ENCODE measurements around the gene TASP1.
"Not testable (repeated sequence)": the region's sequence is repeated elsewhere in the genome, so short reads cannot be mapped to it uniquely, and the experiment has no call there.

The TASP1 gene

GRCh38 chr20:13493143-13493542 lies 145.6 kb downstream of the TASP1 start:
- no peak for DNase-seq (ENCODE audit: low read depth)

GRCh38 chr20:13492001-13492481 lies 146.7 kb downstream of the TASP1 start:
- DNase-seq (ENCODE audit: low read depth) = peak; percentile 72

GRCh38 chr20:13487202-13487601 lies 151.5 kb downstream of the TASP1 start:
- DNase-seq (ENCODE audit: low read depth) = no peak

- no peak for DNase-seq (ENCODE audit: low read depth)
These were observed 152.0 kb downstream of the TASP1 start for GRCh38 chr20:13486694-13487093.

- no peak for DNase-seq (ENCODE audit: low read depth)
These were observed 153.2 kb downstream of the TASP1 start for GRCh38 chr20:13485576-13485975.

- not testable (repeated sequence) for DNase-seq (ENCODE audit: low read depth)
These were observed 153.7 kb downstream of the TASP1 start for GRCh38 chr20:13485019-13485418.

GRCh38 chr20:13483472-13483871 lies 155.3 kb downstream of the TASP1 start:
- not testable (repeated sequence) for DNase-seq (ENCODE audit: low read depth)

GRCh38 chr20:13478366-13478765 lies 160.4 kb downstream of the TASP1 start:
- no peak for DNase-seq (ENCODE audit: low read depth)

- DNase-seq (ENCODE audit: low read depth) = no peak
These were observed 164.3 kb downstream of the TASP1 start for GRCh38 chr20:13474467-13474866.

GRCh38 chr20:13469262-13469661 lies 169.5 kb downstream of the TASP1 start:
- DNase-seq (ENCODE audit: low read depth) = no peak

GRCh38 chr20:13468166-13468565 lies 170.6 kb downstream of the TASP1 start:
- DNase-seq (ENCODE audit: low read depth) = no peak

GRCh38 chr20:13464702-13465101 lies 174.0 kb downstream of the TASP1 start:
- DNase-seq (ENCODE audit: low read depth) = no peak

GRCh38 chr20:13461849-13462458 lies 176.8 kb downstream of the TASP1 start:
- DNase-seq (ENCODE audit: low read depth) = no peak

- DNase-seq (ENCODE audit: low read depth) = no peak
These were observed 179.8 kb downstream of the TASP1 start for GRCh38 chr20:13458860-13459451.

- DNase-seq (ENCODE audit: low read depth) = no peak
These were observed 181.2 kb downstream of the TASP1 start for GRCh38 chr20:13457487-13457886.

- no peak for DNase-seq (ENCODE audit: low read depth)
These were observed 183.0 kb downstream of the TASP1 start for GRCh38 chr20:13455713-13456112.

GRCh38 chr20:13453367-13453766 lies 185.4 kb downstream of the TASP1 start:
- DNase-seq (ENCODE audit: low read depth) = no peak

GRCh38 chr20:13452470-13453124 lies 186.1 kb downstream of the TASP1 start:
- DNase-seq (ENCODE audit: low read depth) = no peak

- DNase-seq (ENCODE audit: low read depth) = no peak
These were observed 188.8 kb downstream of the TASP1 start for GRCh38 chr20:13449868-13450434.

- no peak for DNase-seq (ENCODE audit: low read depth)
These were observed 191.1 kb downstream of the TASP1 start for GRCh38 chr20:13447385-13448180.

GRCh38 chr20:13443690-13444089 lies 195.0 kb downstream of the TASP1 start:
- no peak for DNase-seq (ENCODE audit: low read depth)

- no peak for DNase-seq (ENCODE audit: low read depth)
These were observed 195.7 kb downstream of the TASP1 start for GRCh38 chr20:13442986-13443385.

All from GM04503 (cell line).